Vagina (tissue), 2 donors: Measurements from ENCODE around the gene ABCA5.

Experiments
- CTCF ChIP-seq, 3 experiments: fragments of 450-650 bp in 2 of 3; fragments of 200-600 bp in 1 of 3; sonication (generic) in 1 of 3; IDR thresholded peaks; one replicate each; pipeline ENCODE4 v1.5.1; 2017 to 2019; ENCODE audit warnings: antibody characterized with exemption in 3 of 3, mild to moderate bottlenecking in 2 of 3, moderate library complexity in 2 of 3
- POLR2A ChIP-seq, 2 donors: fragments of 450-650 bp; IDR thresholded peaks; one replicate each; pipeline ENCODE4 v1.6.1; 2017; ENCODE audit warnings: antibody characterized with exemption in 2 of 2, mild to moderate bottlenecking in 2 of 2, moderate library complexity in 2 of 2
- POLR2AphosphoS5 ChIP-seq, 2 donors: sonication (generic); formaldehyde crosslinking; IDR thresholded peaks; one replicate each; pipeline ENCODE4 v1.9.0; 2017; ENCODE audit warnings: antibody characterized with exemption in 2 of 2, mild to moderate bottlenecking in 2 of 2, low read depth in 1 of 2; ENCODE audit not compliant: insufficient read depth in 1 of 2

GRCh38 chr17:69317625-69318024 is 9.3 kb downstream of the ABCA5 start:
- TF ChIP-seq CTCF (IDR thresholded peaks at IDR 0.05) (no peak), POLR2A (IDR thresholded peaks at IDR 0.05) (no peak), POLR2AphosphoS5 (IDR thresholded peaks at IDR 0.05; ENCODE audit: insufficient read depth in 1 of 2, low read depth in 1 of 2) (no peak)
